Measurements from ENCODE around the gene SCO2. TPM values are rescaled to one million over a fixed set of nuclear protein-coding genes. Genes with fewer than 3 reads are reported as not detected.
A peak's percentile ranks its signal among the peaks of the same experiment; 100 is the strongest.

The SCO2 gene
- total and polyA plus RNA-seq, 2 of the 13 experiments (the other 11 are each of a cell fraction or from before 2014, with no cell fraction given), result 0.32 to 3.7 TPM

DNA sequence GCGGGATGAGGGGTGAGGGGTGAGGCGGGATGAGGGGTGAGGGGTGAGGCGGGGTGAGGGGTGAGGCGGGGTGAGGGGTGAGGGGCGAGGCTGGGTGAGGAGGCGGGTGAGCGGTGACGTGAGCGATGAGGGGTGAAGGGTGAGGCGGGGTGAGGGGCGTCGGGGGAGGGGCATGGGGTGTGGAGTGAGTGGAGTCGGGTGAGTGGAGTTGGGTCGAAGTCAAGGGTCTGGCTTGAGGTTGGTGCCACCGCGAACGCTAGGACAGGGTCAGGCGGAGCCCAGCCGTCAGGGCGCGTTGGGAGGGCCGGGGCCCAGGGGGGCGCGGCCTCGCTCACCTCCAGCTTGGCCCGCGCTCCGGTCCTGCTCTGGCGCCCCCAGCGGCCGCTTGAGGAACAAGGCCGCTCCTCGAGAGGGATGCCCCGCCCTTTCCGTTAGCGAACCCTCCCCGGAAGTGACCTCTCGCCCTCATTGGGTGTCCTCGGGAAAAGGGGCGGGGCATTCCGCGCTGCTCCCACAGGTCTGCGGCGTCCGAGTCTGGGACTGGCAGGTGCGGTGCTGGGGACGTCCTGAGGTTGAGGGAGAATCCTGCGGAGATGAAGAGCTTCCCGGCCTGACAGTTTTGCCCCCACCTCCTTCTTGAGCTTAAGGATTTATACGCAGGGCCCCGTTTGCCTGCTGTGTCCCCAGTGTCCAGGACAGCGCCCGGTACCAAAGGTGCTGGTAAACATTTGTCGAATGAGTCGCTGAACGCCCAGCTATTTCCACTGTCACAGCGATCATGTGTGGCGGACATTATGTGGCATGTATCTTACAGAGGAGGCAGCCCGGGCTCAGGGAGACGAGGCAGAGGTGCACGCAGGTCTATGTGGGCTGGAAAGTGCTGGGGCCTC is 37.4 kb upstream of the SCO2 start, which contains the start of gene SYCE3 (continued):
- no peak; the same call in 1 of the 2 replicates for TF ChIP-seq THAP7 (CRISPR knock-in tag; IDR thresholded peaks at IDR 0.05)
- no peak for TF ChIP-seq KAT7 (CRISPR knock-in tag; IDR thresholded peaks at IDR 0.05; ENCODE audit: borderline replicate concordance)
- TF ChIP-seq PRDM10 (CRISPR knock-in tag; IDR thresholded peaks at IDR 0.05; ENCODE audit: low read depth), result no peak
- TF ChIP-seq ZNF451 (CRISPR knock-in tag; IDR thresholded peaks at IDR 0.05), result no peak
- peak; percentile 63 for TF ChIP-seq TAF1 (CRISPR knock-in tag; IDR thresholded peaks at IDR 0.05)
- TF ChIP-seq KLF15 (CRISPR knock-in tag; IDR thresholded peaks at IDR 0.05; ENCODE audit: borderline replicate concordance), result no peak
- TF ChIP-seq ARHGAP35 (CRISPR knock-in tag; IDR thresholded peaks at IDR 0.05; ENCODE audit: borderline replicate concordance), result no peak
- TF ChIP-seq MED1 (CRISPR knock-in tag; IDR thresholded peaks at IDR 0.05), result peak; percentile 49; the same call in 1 of the 2 replicates
- TF ChIP-seq ZNF580 (CRISPR knock-in tag; IDR thresholded peaks at IDR 0.05; ENCODE audit: borderline replicate concordance, low read depth), result no peak
- TF ChIP-seq NBN (conservative IDR thresholded peaks at IDR 0.05), result no peak
- TF ChIP-seq PPARG (CRISPR knock-in tag; conservative IDR thresholded peaks at IDR 0.05), result peak; percentile 42; the same call in 1 of the 2 replicates
- TF ChIP-seq IRF9 (CRISPR knock-in tag; IDR thresholded peaks at IDR 0.05; ENCODE audit: borderline replicate concordance), result peak; percentile 38; the same call in 1 of the 2 replicates
- peak; percentile 37 for TF ChIP-seq YY1 (IDR thresholded peaks at IDR 0.05; ENCODE audit: insufficient read depth, insufficient replicate concordance, low read depth, low read length)
- TF ChIP-seq CREBL2 (CRISPR knock-in tag; IDR thresholded peaks at IDR 0.05; ENCODE audit: borderline replicate concordance), result no peak
- no peak for TF ChIP-seq ZBTB43 (CRISPR knock-in tag; conservative IDR thresholded peaks at IDR 0.05)
- no peak for TF ChIP-seq ZNF713 (CRISPR knock-in tag; IDR thresholded peaks at IDR 0.05)
- TF ChIP-seq, protein P1, sequence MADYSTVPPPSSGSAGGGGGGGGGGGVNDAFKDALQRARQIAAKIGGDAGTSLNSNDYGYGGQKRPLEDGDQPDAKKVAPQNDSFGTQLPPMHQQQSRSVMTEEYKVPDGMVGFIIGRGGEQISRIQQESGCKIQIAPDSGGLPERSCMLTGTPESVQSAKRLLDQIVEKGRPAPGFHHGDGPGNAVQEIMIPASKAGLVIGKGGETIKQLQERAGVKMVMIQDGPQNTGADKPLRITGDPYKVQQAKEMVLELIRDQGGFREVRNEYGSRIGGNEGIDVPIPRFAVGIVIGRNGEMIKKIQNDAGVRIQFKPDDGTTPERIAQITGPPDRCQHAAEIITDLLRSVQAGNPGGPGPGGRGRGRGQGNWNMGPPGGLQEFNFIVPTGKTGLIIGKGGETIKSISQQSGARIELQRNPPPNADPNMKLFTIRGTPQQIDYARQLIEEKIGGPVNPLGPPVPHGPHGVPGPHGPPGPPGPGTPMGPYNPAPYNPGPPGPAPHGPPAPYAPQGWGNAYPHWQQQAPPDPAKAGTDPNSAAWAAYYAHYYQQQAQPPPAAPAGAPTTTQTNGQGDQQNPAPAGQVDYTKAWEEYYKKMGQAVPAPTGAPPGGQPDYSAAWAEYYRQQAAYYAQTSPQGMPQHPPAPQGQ (CRISPR knock-in tag; IDR thresholded peaks at IDR 0.05; ENCODE audit: borderline replicate concordance), result no peak
- peak; percentile 80 for TF ChIP-seq NFYC (CRISPR knock-in tag; IDR thresholded peaks at IDR 0.05)
- peak; percentile 33 for TF ChIP-seq ZEB1 (IDR thresholded peaks at IDR 0.05; ENCODE audit: insufficient replicate concordance, low read depth)

All from HepG2 (cell line).